WI38 (cell line): ENCODE data around the gene KCTD7.
A peak's percentile ranks its signal among the peaks of the same experiment; 100 is the strongest.
"Not testable (repeated sequence)": the region's sequence is repeated elsewhere in the genome, so short reads cannot be mapped to it uniquely, and the experiment has no call there.

Experiments used
- H3K4me3 ChIP-seq: 2 replicates; pipeline ENCODE4 v1.5.1; 2011; ENCODE audit warnings: low read depth, mild to moderate bottlenecking, control low read depth, low read length
- CTCF ChIP-seq: IDR thresholded peaks from 2 replicates; pipeline ENCODE4 v1.5.1; 2012; ENCODE audit warnings: low read depth, mild to moderate bottlenecking, control low read depth, low read length

The KCTD7 gene

GRCh38 chr7:66641526-66641871, 12.8 kb downstream of the KCTD7 start:
- no peak overlapping the region for H3K4me3 ChIP-seq
- no peak for TF ChIP-seq CTCF

- no peak overlapping the region for H3K4me3 ChIP-seq
- TF ChIP-seq CTCF: no peak
These were observed 13.5 kb downstream of the KCTD7 start for GRCh38 chr7:66642186-66642585.

GRCh38 chr7:66642932-66643331, 14.3 kb downstream of the KCTD7 start:
- no peak overlapping the region for H3K4me3 ChIP-seq
- TF ChIP-seq CTCF: no peak

- no peak for TF ChIP-seq CTCF
- no peak overlapping the region for H3K4me3 ChIP-seq
These were observed 14.7 kb downstream of the KCTD7 start for GRCh38 chr7:66643395-66643794.

- not testable (repeated sequence) for H3K4me3 ChIP-seq
These were observed 22.3 kb downstream of the KCTD7 start for GRCh38 chr7:66651026-66651425.

- peak overlapping the region; percentile 88 for H3K4me3 ChIP-seq
These were observed 25.1 kb downstream of the KCTD7 start for GRCh38 chr7:66653719-66654274.

- peak overlapping the region; percentile 88 for H3K4me3 ChIP-seq
- 0 out of 2 replicates have a peak, but pooled peaks have one; percentile 10 for TF ChIP-seq CTCF
These were observed 25.8 kb downstream of the KCTD7 start for GRCh38 chr7:66654275-66655112.

GRCh38 chr7:66655113-66655806, 26.6 kb downstream of the KCTD7 start:
- peak overlapping the region; percentile 88 for H3K4me3 ChIP-seq

GRCh38 chr7:66655826-66656485, 27.3 kb downstream of the KCTD7 start:
- peak overlapping the region; percentile 88 for H3K4me3 ChIP-seq
